ENCODE measurements around the gene KLF16.

Gene KLF16

GRCh38 chr19:1805401-1806183 is 57.8 kb downstream of the KLF16 start:
- POLR2A ChIA-PET = no interaction called here
- CTCF ChIA-PET = no interaction called here
- DNase-seq (ENCODE audit: extremely low spot score) = no peak
- TF ChIP-seq L3MBTL2 (conservative IDR thresholded peaks at IDR 0.05) (no peak), TARDBP (IDR thresholded peaks at IDR 0.05) (no peak)

GRCh38 chr19:1804858-1805257 is 58.5 kb downstream of the KLF16 start:
- DNase-seq (ENCODE audit: extremely low spot score) = no peak
- POLR2A ChIA-PET = no interaction called here
- TF ChIP-seq CTBP1 (IDR thresholded peaks at IDR 0.05; ENCODE audit: borderline replicate concordance) (no peak), HDGF (IDR thresholded peaks at IDR 0.05; ENCODE audit: borderline replicate concordance) (no peak), NFRKB (IDR thresholded peaks at IDR 0.05) (no peak), BHLHE40 (IDR thresholded peaks at IDR 0.05; ENCODE audit: borderline replicate concordance) (no peak), ELF4 (IDR thresholded peaks at IDR 0.05) (no peak), SP1 (IDR thresholded peaks at IDR 0.05) (no peak), ZNF384 (IDR thresholded peaks at IDR 0.05) (no peak), L3MBTL2 (conservative IDR thresholded peaks at IDR 0.05) (no peak), FOXK2 (IDR thresholded peaks at IDR 0.05) (no peak), TARDBP (IDR thresholded peaks at IDR 0.05) (no peak), FOXM1 (IDR thresholded peaks at IDR 0.05; ENCODE audit: borderline replicate concordance) (no peak), SUZ12 (IDR thresholded peaks at IDR 0.05) (no peak), FOXA1 (IDR thresholded peaks at IDR 0.05) (no peak), ARNT (IDR thresholded peaks at IDR 0.05) (no peak), PKNOX1 (IDR thresholded peaks at IDR 0.05) (no peak), LEF1 (IDR thresholded peaks at IDR 0.05; ENCODE audit: borderline replicate concordance) (no peak)
- CTCF ChIA-PET = no interaction called here
